HEK293 (cell line): ENCODE data around the gene KRT17.
"Not testable (repeated sequence)": the region's sequence is repeated elsewhere in the genome, so short reads cannot be mapped to it uniquely, and the experiment has no call there.

Experiments
- CTCF ChIA-PET: fragments of 350-600 bp; formaldehyde crosslinking; extraction: SDS; loops from one replicate; lab custom pipeline; 2021; ENCODE audit warnings: antibody characterized with exemption; lab: Yijun Ruan, JAX
- POLR2A ChIA-PET: fragments of 300-600 bp; formaldehyde crosslinking; extraction: SDS; loops from one replicate; lab custom pipeline; 2020; ENCODE audit warnings: antibody characterized with exemption, inconsistent platforms; lab: Yijun Ruan, JAX
- H3K27ac ChIP-seq: fragments of 200-500 bp; sonication (Bioruptor generic); 2 replicates; pipeline ENCODE4 v1.5.1; 2014; ENCODE audit warnings: low read depth, low read length, control low read depth, inconsistent platforms; ENCODE audit errors: extremely low read depth
- H3K36me3 ChIP-seq, 2 experiments: fragments of 200-500 bp in 1 of 2; sonication (Bioruptor generic) in 1 of 2; 1 replicate in 1 of 2; 2 replicates in 1 of 2; pipeline ENCODE4 v1.5.1; 2014 to 2017; ENCODE audit warnings: inconsistent platforms in 2 of 2, low read length in 2 of 2; ENCODE audit not compliant: control insufficient read depth in 2 of 2, insufficient read depth in 1 of 2
- H3K4me1 ChIP-seq: fragments of 200-500 bp; sonication (Bioruptor generic); 2 replicates; pipeline ENCODE4 v1.5.1; 2014; ENCODE audit warnings: mild to moderate bottlenecking, low read length, inconsistent platforms; ENCODE audit not compliant: control insufficient read depth, insufficient read depth
- H3K4me3 ChIP-seq: 2 replicates; pipeline ENCODE4 v1.5.1; 2011; ENCODE audit warnings: low read depth, mild to moderate bottlenecking, control low read depth, low read length, moderate library complexity
- H3K9me3 ChIP-seq: fragments of 200-500 bp; sonication (Bioruptor generic); 2 replicates; pipeline ENCODE4 v1.5.1; 2014; ENCODE audit warnings: low read depth, low read length, inconsistent platforms; ENCODE audit not compliant: control insufficient read depth, insufficient read depth
- HOXA7 ChIP-seq: sonication (generic); formaldehyde crosslinking; IDR thresholded peaks from 2 replicates; pipeline ENCODE4 v1.8.1; 2022; ENCODE audit warnings: missing genetic modification reagents, borderline replicate concordance
- IKZF3 ChIP-seq: fragments of 450-650 bp; IDR thresholded peaks from 2 replicates; pipeline ENCODE4 v1.5.0; 2018; ENCODE audit warnings: missing biosample characterization, mild to moderate bottlenecking, missing genetic modification characterization, moderate library complexity
- INSM2 ChIP-seq: fragments of 450-650 bp; formaldehyde crosslinking; IDR thresholded peaks from 2 replicates; pipeline ENCODE4 v1.5.1; 2016; ENCODE audit warnings: missing biosample characterization, missing genetic modification characterization
- MEIS1 ChIP-seq: sonication (generic); formaldehyde crosslinking; IDR thresholded peaks from 2 replicates; pipeline ENCODE4 v1.8.1; 2022; ENCODE audit warnings: missing genetic modification reagents, mild to moderate bottlenecking, borderline replicate concordance
- ZBTB20 ChIP-seq: fragments of 450-650 bp; formaldehyde crosslinking; IDR thresholded peaks from 2 replicates; pipeline ENCODE4 v1.5.1; 2016; ENCODE audit warnings: missing biosample characterization, missing genetic modification characterization
- ZBTB8A ChIP-seq: fragments of 450-650 bp; formaldehyde crosslinking; IDR thresholded peaks from 2 replicates; pipeline ENCODE4 v1.5.1; 2016; ENCODE audit warnings: missing biosample characterization, missing genetic modification characterization
- ZFP3 ChIP-seq: fragments of 450-650 bp; formaldehyde crosslinking; IDR thresholded peaks from 2 replicates; pipeline ENCODE4 v1.5.1; 2016; ENCODE audit warnings: low read depth, missing biosample characterization, missing genetic modification characterization
- ZFP37 ChIP-seq: fragments of 450-650 bp; formaldehyde crosslinking; IDR thresholded peaks from 2 replicates; pipeline ENCODE4 v1.5.1; 2016; ENCODE audit warnings: missing biosample characterization, missing genetic modification characterization
- ZNF202 ChIP-seq: fragments of 450-650 bp; formaldehyde crosslinking; IDR thresholded peaks from 2 replicates; pipeline ENCODE4 v1.5.1; 2016; ENCODE audit warnings: missing biosample characterization, missing genetic modification characterization, borderline replicate concordance
- ZNF24 ChIP-seq: fragments of 450-650 bp; formaldehyde crosslinking; IDR thresholded peaks from 2 replicates; pipeline ENCODE4 v1.5.1; 2016; ENCODE audit warnings: missing biosample characterization, missing genetic modification characterization
- ZNF302 ChIP-seq: fragments of 450-650 bp; formaldehyde crosslinking; IDR thresholded peaks from 2 replicates; pipeline ENCODE4 v1.5.1; 2016; ENCODE audit warnings: missing biosample characterization, missing genetic modification characterization, low read depth
- ZNF324 ChIP-seq: fragments of 450-650 bp; formaldehyde crosslinking; IDR thresholded peaks from 2 replicates; pipeline ENCODE4 v1.5.1; 2016; ENCODE audit warnings: missing biosample characterization, missing genetic modification characterization
- ZNF335 ChIP-seq: fragments of 450-650 bp; formaldehyde crosslinking; conservative IDR thresholded peaks from 2 replicates; pipeline ENCODE4 v1.5.1; 2016; ENCODE audit warnings: missing biosample characterization, missing genetic modification characterization
- ZNF610 ChIP-seq: fragments of 450-650 bp; formaldehyde crosslinking; IDR thresholded peaks from 2 replicates; pipeline ENCODE4 v1.5.1; 2016; ENCODE audit warnings: missing biosample characterization, missing genetic modification characterization, borderline replicate concordance
- ZNF664 ChIP-seq: fragments of 450-650 bp; formaldehyde crosslinking; IDR thresholded peaks from 2 replicates; pipeline ENCODE4 v1.5.1; 2016; ENCODE audit warnings: missing biosample characterization, missing genetic modification characterization
- ZNF777 ChIP-seq: fragments of 450-650 bp; formaldehyde crosslinking; IDR thresholded peaks from 2 replicates; pipeline ENCODE4 v1.5.1; 2017; ENCODE audit warnings: missing biosample characterization, missing genetic modification characterization, borderline replicate concordance
- ZNF791 ChIP-seq: fragments of 450-650 bp; formaldehyde crosslinking; IDR thresholded peaks from 2 replicates; pipeline ENCODE4 v1.5.1; 2016; ENCODE audit warnings: missing biosample characterization, missing genetic modification characterization
- TF ChIP-seq, protein P1 (sequence below): fragments of 450-650 bp; formaldehyde crosslinking; IDR thresholded peaks from 2 replicates; pipeline ENCODE4 v1.5.1; 2016; ENCODE audit warnings: missing biosample characterization, missing genetic modification characterization

The KRT17 gene

DNA sequence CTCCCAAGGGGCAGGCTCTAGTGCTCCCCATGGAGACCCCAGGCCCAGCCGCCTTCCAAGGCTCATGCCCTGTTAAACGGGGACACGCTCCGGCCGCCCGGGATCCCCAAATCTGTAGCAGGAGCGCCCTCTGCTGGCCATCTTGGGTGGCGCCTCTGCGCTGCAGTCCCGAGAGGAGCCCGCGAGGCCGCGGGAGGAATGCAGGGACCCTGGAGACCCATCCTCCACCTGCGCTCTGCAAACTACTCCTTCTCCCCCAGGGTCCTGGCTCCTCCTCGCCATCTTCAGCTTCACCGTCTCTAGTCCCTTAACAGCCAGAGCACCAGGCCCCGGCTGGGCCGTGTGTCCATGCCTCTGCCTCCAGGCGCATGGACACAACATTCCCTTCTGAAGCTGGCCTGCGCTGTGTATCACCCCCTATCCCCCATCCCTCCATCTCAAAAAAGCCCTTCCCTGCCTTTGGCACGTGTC is 23.6 kb upstream of the KRT17 start (continued):
- TF ChIP-seq, protein P1, sequence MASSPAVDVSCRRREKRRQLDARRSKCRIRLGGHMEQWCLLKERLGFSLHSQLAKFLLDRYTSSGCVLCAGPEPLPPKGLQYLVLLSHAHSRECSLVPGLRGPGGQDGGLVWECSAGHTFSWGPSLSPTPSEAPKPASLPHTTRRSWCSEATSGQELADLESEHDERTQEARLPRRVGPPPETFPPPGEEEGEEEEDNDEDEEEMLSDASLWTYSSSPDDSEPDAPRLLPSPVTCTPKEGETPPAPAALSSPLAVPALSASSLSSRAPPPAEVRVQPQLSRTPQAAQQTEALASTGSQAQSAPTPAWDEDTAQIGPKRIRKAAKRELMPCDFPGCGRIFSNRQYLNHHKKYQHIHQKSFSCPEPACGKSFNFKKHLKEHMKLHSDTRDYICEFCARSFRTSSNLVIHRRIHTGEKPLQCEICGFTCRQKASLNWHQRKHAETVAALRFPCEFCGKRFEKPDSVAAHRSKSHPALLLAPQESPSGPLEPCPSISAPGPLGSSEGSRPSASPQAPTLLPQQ (tag by site-specific recombination) = peak; percentile 33; the same call in 1 of the 2 replicates
- peak; percentile 78; the same call in 1 of the 2 replicates for TF ChIP-seq ZNF324
- TF ChIP-seq INSM2 (tag by site-specific recombination) = peak; percentile 49; the same call in 1 of the 2 replicates
- TF ChIP-seq ZBTB8A (tag by site-specific recombination) = peak; percentile 33; the same call in 1 of the 2 replicates
- peak; percentile 54; the same call in 1 of the 2 replicates for TF ChIP-seq ZFP37 (tag by site-specific recombination)
- no peak for TF ChIP-seq ZNF302 (tag by site-specific recombination)
- 0 out of 2 replicates have a peak, but pooled peaks have one; percentile 39 for TF ChIP-seq IKZF3 (tag by site-specific recombination)
- TF ChIP-seq ZNF335 (tag by site-specific recombination) = peak; percentile 90
- TF ChIP-seq ZNF202 = no peak
- peak; percentile 65 for TF ChIP-seq ZBTB20 (tag by site-specific recombination)
- 0 out of 2 replicates have a peak, but pooled peaks have one; percentile 52 for TF ChIP-seq ZNF24 (tag by site-specific recombination)

GRCh38 chr17:41647038-41647813 is 22.9 kb upstream of the KRT17 start:
- no peak overlapping the region for H3K4me3 ChIP-seq
- ChIA-PET POLR2A (no interaction called here), CTCF (interaction anchor here (0.6 to 15.7 kb wide), 38 partner anchors 11 to 1455 kb away, joined by 3 to 567 read pairs (median 5); no protein-coding TSS in a partner anchor)
- no peaks in the 10 kb centered on the region for H3K4me1 ChIP-seq
- H3K27ac ChIP-seq = no peak overlapping the region
- H3K9me3 ChIP-seq = no peaks in the 10 kb centered on the region
- no peaks in the 10 kb centered on the region for H3K36me3 ChIP-seq
- TF ChIP-seq ZNF791 (tag by site-specific recombination) = no peak
- TF ChIP-seq ZNF777 (tag by site-specific recombination) = 0 out of 2 replicates have a peak, but pooled peaks have one; percentile 17
- TF ChIP-seq, all 188 proteins: peak for 1

DNA sequence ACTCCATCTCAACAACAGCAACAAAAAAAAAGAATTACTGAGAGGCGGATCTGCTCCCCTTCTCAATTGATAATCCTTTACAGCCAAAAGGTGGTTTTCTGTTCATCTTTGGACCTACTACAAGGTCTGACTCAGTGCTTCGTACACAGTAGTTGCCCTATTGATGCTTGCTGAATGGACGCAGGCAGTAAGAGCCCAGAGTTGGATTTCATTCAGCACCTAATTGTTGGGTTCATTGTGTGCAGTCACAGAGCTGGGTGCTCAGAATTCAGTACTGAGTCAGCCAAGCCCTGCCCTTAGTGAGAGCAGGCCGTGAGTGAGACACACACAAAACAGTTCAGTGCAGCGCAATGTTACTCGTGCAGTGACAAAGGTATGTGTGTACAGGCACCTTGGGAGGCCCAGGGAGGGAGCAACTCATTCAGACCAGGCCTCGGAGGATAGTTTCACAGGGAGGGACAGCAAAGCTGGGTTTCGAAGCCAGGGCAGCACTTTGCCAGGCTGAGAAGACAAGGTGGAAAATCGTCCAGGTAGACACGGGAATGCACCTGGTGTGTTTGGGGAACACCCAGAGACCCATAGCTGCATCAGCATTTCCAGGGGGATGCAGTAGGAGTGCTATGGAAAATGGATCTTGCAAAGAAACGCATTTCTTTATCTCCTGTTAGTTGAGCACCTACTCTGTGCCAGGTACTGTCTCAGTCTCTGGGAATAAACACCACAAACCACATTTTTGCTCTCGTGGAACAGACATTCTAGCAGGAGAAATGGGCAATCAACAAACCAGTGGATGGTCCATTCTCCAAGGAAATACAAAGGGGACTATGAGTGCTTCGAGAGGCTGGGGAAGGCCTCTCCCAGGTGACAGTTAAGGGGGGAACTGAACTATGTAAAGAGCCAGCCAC is 18.1 kb upstream of the KRT17 start:
- Histone ChIP-seq H3K4me1 (no peaks in the 10 kb centered on the region), H3K27ac (no peak overlapping the region), H3K4me3 (no peak overlapping the region), H3K36me3 (no peaks in the 10 kb centered on the region), H3K9me3 (no peaks in the 10 kb centered on the region)
- TF ChIP-seq HOXA7 (CRISPR knock-in tag) (no peak), ZNF664 (tag by site-specific recombination) (peak; percentile 92), ZFP3 (no peak), ZNF610 (tag by site-specific recombination) (no peak), MEIS1 (no peak)
- POLR2A ChIA-PET = interaction anchor here (0.7 to 0.8 kb wide), 2 partner anchors 94 to 512 kb away, joined by 3 read pairs; partner anchors contain the start of gene RAB5C
- CTCF ChIA-PET = interaction anchor here (0.7 to 1.5 kb wide), 6 partner anchors 14 to 786 kb away, joined by 3 to 7 read pairs (median 3); no protein-coding TSS in a partner anchor

DNA sequence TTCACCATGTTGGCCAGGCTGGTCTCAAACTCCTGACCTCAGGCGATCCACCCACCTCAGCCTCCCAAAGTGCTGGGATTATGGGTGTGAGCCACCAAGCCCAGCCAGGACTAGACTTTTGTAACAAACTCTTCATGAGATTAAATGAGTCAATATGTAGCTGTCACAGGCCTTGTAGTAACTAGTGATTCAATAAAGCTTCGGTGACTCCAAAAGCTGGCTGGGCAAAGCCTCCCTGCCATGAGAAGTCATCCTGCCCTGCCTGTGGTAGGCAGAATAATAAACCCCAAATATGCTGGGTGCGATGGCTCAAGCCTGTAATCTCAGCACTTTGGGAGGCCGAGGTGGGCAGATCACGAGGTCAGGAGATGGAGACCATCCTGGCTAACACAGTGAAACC is 16.2 kb upstream of the KRT17 start:
- H3K36me3 ChIP-seq, H3K4me3 ChIP-seq, H3K9me3 ChIP-seq, H3K27ac ChIP-seq, H3K4me1 ChIP-seq: not testable (repeated sequence)
- CTCF ChIA-PET = interaction anchor here (0.6 to 2.8 kb wide), 7 partner anchors 8 to 167 kb away, joined by 3 to 23 read pairs (median 4); partner anchors contain the start of gene KRT17
- POLR2A ChIA-PET = interaction anchor here (0.7 kb wide), 1 partner anchor 280 kb away, joined by 4 read pairs; no protein-coding TSS in a partner anchor
